PC-3 (cell line): ENCODE results near the gene FKBP3. TPM values are rescaled to one million over a fixed set of nuclear protein-coding genes. Genes with fewer than 3 reads are reported as not detected.

Experiments
- ATAC-seq: fragments of 200-7000 bp; cut with Tn5 transposase; 2 replicates; pipeline ENCODE4 v1.9.1; 2020; ENCODE audit warnings: mild to moderate bottlenecking, moderate library complexity
- BruUV-seq: library from RNA; stranded (reverse); fragments of 400-500 nt; replicated peaks from 2 replicates; lab custom pipeline; 2021; lab: Mats Ljungman, UMichigan
- CTCF ChIA-PET: fragments of 300-600 bp; sonication (Branson Sonifier 250); formaldehyde crosslinking; loops from one replicate; lab custom pipeline; 2022; ENCODE audit warnings: antibody characterized with exemption; lab: Charles Lee
- POLR2A ChIA-PET: fragments of 300-600 bp; sonication (Branson Sonifier 250); formaldehyde crosslinking; loops from one replicate; lab custom pipeline; 2022; ENCODE audit warnings: antibody characterized with exemption; ENCODE audit not compliant: unreplicated experiment; lab: Charles Lee
- DNase-seq: peaks from one replicate; pipeline ENCODE4 v3.0.0-alpha.2; 2015
- H2AFZ ChIP-seq: fragments of 300-600 bp; sonication (generic); 2 replicates; pipeline ENCODE4 v1.6.0; 2016; ENCODE audit warnings: antibody characterized with exemption, low read length
- H3F3A ChIP-seq: fragments of 300-600 bp; sonication (generic); one replicate; pipeline ENCODE4 v1.6.0; 2017; ENCODE audit warnings: antibody characterized with exemption, low read length, control low read depth, mild to moderate bottlenecking; ENCODE audit not compliant: unreplicated experiment
- H3K27ac ChIP-seq: fragments of 300-600 bp; sonication (generic); 2 replicates; pipeline ENCODE4 v1.5.1; 2016; ENCODE audit warnings: mild to moderate bottlenecking, low read length
- H3K27me3 ChIP-seq: fragments of 300-600 bp; sonication (generic); 2 replicates; pipeline ENCODE4 v1.6.1; 2016; ENCODE audit warnings: low read length, mixed read lengths
- H3K36me3 ChIP-seq: fragments of 300-600 bp; sonication (generic); 2 replicates; pipeline ENCODE4 v1.6.1; 2016; ENCODE audit warnings: low read depth, mixed run types, low read length, mixed read lengths
- H3K4me1 ChIP-seq: fragments of 300-600 bp; sonication (generic); 2 replicates; pipeline ENCODE4 v1.5.1; 2016; ENCODE audit warnings: low read length; ENCODE audit not compliant: insufficient read depth
- H3K4me2 ChIP-seq: fragments of 300-600 bp; sonication (generic); 2 replicates; pipeline ENCODE4 v1.6.0; 2016; ENCODE audit warnings: low read length
- H3K4me3 ChIP-seq: fragments of 300-600 bp; sonication (generic); 2 replicates; pipeline ENCODE4 v1.5.1; 2016; ENCODE audit warnings: mild to moderate bottlenecking, low read length, mixed read lengths
- H3K79me2 ChIP-seq: fragments of 300-600 bp; sonication (generic); 2 replicates; pipeline ENCODE4 v1.6.1; 2017; ENCODE audit warnings: low read length, mixed read lengths
- H3K9ac ChIP-seq: fragments of 300-600 bp; sonication (generic); 2 replicates; pipeline ENCODE4 v1.6.0; 2016; ENCODE audit warnings: mild to moderate bottlenecking, low read length
- H3K9me2 ChIP-seq: fragments of 300-600 bp; sonication (generic); replicated peaks from 2 replicates; pipeline ENCODE4 v1.6.1; 2016; ENCODE audit warnings: mixed run types, low read length, mixed read lengths
- H3K9me3 ChIP-seq: fragments of 300-600 bp; sonication (generic); 2 replicates; pipeline ENCODE4 v1.6.1; 2016; ENCODE audit warnings: low read length, mixed read lengths
- H4K20me1 ChIP-seq: fragments of 300-600 bp; sonication (generic); 2 replicates; pipeline ENCODE4 v1.6.1; 2016; ENCODE audit warnings: low read length, mixed read lengths
- CTCF ChIP-seq: fragments of 300-600 bp; sonication (generic); conservative IDR thresholded peaks from 2 replicates; pipeline ENCODE4 v1.5.1; 2017; ENCODE audit warnings: antibody characterized with exemption, low read depth, mild to moderate bottlenecking, low read length
- EZH2 ChIP-seq: fragments of 300-600 bp; sonication (generic); IDR thresholded peaks from one replicate; pipeline ENCODE4 v1.6.1; 2017; ENCODE audit warnings: antibody characterized with exemption, mild to moderate bottlenecking, low read length; ENCODE audit not compliant: unreplicated experiment
- EZH2phosphoT487 ChIP-seq: fragments of 300-600 bp; sonication (generic); IDR thresholded peaks from 2 replicates; pipeline ENCODE4 v1.6.1; 2018; ENCODE audit warnings: mild to moderate bottlenecking, antibody characterized with exemption, low read length, borderline replicate concordance
- intact Hi-C: fragments of 100-400 bp; cut with micrococcal nuclease; formaldehyde crosslinking; loops from 2 replicates; pipeline ENCODE4 v1.9.0; 2023
- total RNA-seq: library from RNA; depleted of rRNA; stranded (reverse); fragments of >200 nt; gene quantifications from 2 replicates; pipeline ENCODE4 v1.2.3, GENCODE V29; 2014

The FKBP3 gene
- total RNA-seq, 1 experiment from 2014 or later: 53.7 TPM

GRCh38 chr14:45094275-45094674 lies 40.0 kb downstream of the FKBP3 start:
- ATAC-seq (no peak), DNase-seq (no peak)
- no TSS peak for BruUV-seq
- Histone ChIP-seq H3F3A (peaks cover 3% of the 10 kb centered on the region), H3K36me3 (peaks cover 38% of the 10 kb centered on the region), H3K9me3 (no peaks in the 10 kb centered on the region), H3K4me2 (no peak overlapping the region), H3K27me3 (no peaks in the 10 kb centered on the region), H4K20me1 (peaks cover 24% of the 10 kb centered on the region), H3K79me2 (peaks cover 75% of the 10 kb centered on the region), H3K9ac (no peak overlapping the region), H3K4me3 (no peak overlapping the region), H3K27ac (no peak overlapping the region), H2AFZ (no peak overlapping the region), H3K9me2 (no peaks in the 10 kb centered on the region), H3K4me1 (peaks cover 39% of the 10 kb centered on the region)
- ChIA-PET CTCF (no interaction called here), POLR2A (no interaction called here)
- intact Hi-C loops: no loop called here
- TF ChIP-seq EZH2phosphoT487 (no peak), EZH2 (no peak), CTCF (no peak)

- no peak for ATAC-seq
- peak; percentile 32 for DNase-seq
- Histone ChIP-seq H3K36me3 (peaks cover 19% of the 10 kb centered on the region), H3K4me1 (peaks cover 50% of the 10 kb centered on the region), H2AFZ (no peak overlapping the region), H3K9me3 (no peaks in the 10 kb centered on the region), H3K9ac (no peak overlapping the region), H3K27me3 (no peaks in the 10 kb centered on the region), H4K20me1 (peaks cover 47% of the 10 kb centered on the region), H3F3A (peaks cover 3% of the 10 kb centered on the region), H3K9me2 (no peaks in the 10 kb centered on the region), H3K4me2 (no peak overlapping the region), H3K4me3 (no peak overlapping the region), H3K79me2 (peaks cover 90% of the 10 kb centered on the region), H3K27ac (no peak overlapping the region)
- no TSS peak for BruUV-seq
- ChIA-PET CTCF (no interaction called here), POLR2A (no interaction called here)
- TF ChIP-seq EZH2phosphoT487 (no peak), EZH2 (no peak), CTCF (no peak)
- intact Hi-C loops: no loop called here
These were observed 42.6 kb downstream of the FKBP3 start for GRCh38 chr14:45091710-45092109.

- Histone ChIP-seq H3K9me3 (no peaks in the 10 kb centered on the region), H3K4me1 (peaks cover 49% of the 10 kb centered on the region), H3K27me3 (no peaks in the 10 kb centered on the region), H3K9me2 (no peaks in the 10 kb centered on the region), H3K36me3 (peaks cover 9% of the 10 kb centered on the region), H3F3A (peaks cover 3% of the 10 kb centered on the region), H4K20me1 (peaks cover 66% of the 10 kb centered on the region), H3K4me3 (no peak overlapping the region), H2AFZ (no peak overlapping the region), H3K4me2 (peak overlapping the region; percentile 14), H3K27ac (no peak overlapping the region), H3K9ac (no peak overlapping the region), H3K79me2 (peaks cover 99% of the 10 kb centered on the region)
- TF ChIP-seq EZH2: no peak
- TF ChIP-seq EZH2phosphoT487: no peak
- no peak for TF ChIP-seq CTCF
- DNase-seq (peak; percentile 39), ATAC-seq (peak; percentile 68)
- CTCF ChIA-PET: no interaction called here
- no TSS peak for BruUV-seq
- POLR2A ChIA-PET: interaction anchor here (0.5 kb wide), 1 partner anchor 113 kb away, joined by 4 read pairs; no protein-coding TSS in a partner anchor
- intact Hi-C loops: no loop called here
These were observed 44.5 kb downstream of the FKBP3 start for GRCh38 chr14:45089813-45090212.
